ENCODE data around the gene NWD2. TPM values are rescaled to one million over a fixed set of nuclear protein-coding genes. Genes with fewer than 3 reads are reported as not detected.

The NWD2 gene
- total RNA-seq, 1 experiment from 2014 or later, result not detected

GRCh38 chr4:37464373-37465128 is 220.0 kb downstream of the NWD2 start:
- H3K27ac Mint-ChIP-seq, result no peak overlapping the region
- Histone ChIP-seq H3K9ac (ENCODE audit: extremely low read depth, insufficient read length, low read length) (no peak overlapping the region), H3K4me1 (ENCODE audit: insufficient read depth, low read length) (no peaks in the 10 kb centered on the region), H4K91ac (ENCODE audit: insufficient read length, low read depth, low read length) (no peak overlapping the region), H2AK5ac (ENCODE audit: insufficient read length, low read length) (no peak overlapping the region), H2BK12ac (ENCODE audit: insufficient read length, low read depth, low read length) (no peak overlapping the region), H3K4ac (ENCODE audit: low read depth, low read length) (no peak overlapping the region), H3K14ac (ENCODE audit: insufficient read depth, low read length) (no peak overlapping the region), H2BK20ac (ENCODE audit: low read depth, low read length, poor library complexity, severe bottlenecking) (no peak overlapping the region), H3K23me2 (ENCODE audit: insufficient read length, low read depth, low read length, poor library complexity, severe bottlenecking) (no peaks in the 10 kb centered on the region), H4K20me1 (ENCODE audit: control insufficient read depth, insufficient read depth, insufficient read length) (no peaks in the 10 kb centered on the region), H3K4me2 (ENCODE audit: insufficient read depth, insufficient read length, low read length) (no peak overlapping the region), H3K56ac (ENCODE audit: insufficient read length, low read depth, low read length) (no peak overlapping the region), H3T11ph (ENCODE audit: low read length) (no peak overlapping the region), H3K18ac (ENCODE audit: insufficient read length, low read depth, low read length) (no peak overlapping the region), H3K27ac (ENCODE audit: insufficient read length, low read depth, low read length) (no peak overlapping the region), H3K27me3 (ENCODE audit: insufficient read depth, low read length) (no peaks in the 10 kb centered on the region), H3K79me2 (ENCODE audit: insufficient read depth, low read length) (no peaks in the 10 kb centered on the region), H4K5ac (ENCODE audit: insufficient read length, low read depth, low read length) (no peak overlapping the region), H3K9me3 (ENCODE audit: control insufficient read depth, low read depth, low read length) (no peaks in the 10 kb centered on the region), H2BK5ac (ENCODE audit: insufficient read length, low read length) (no peak overlapping the region), H2BK120ac (ENCODE audit: low read depth, low read length, poor library complexity, severe bottlenecking) (no peak overlapping the region), H2AFZ (ENCODE audit: low read length) (no peak overlapping the region), H3K79me1 (ENCODE audit: insufficient read depth, low read depth, low read length, poor library complexity, severe bottlenecking) (no peaks in the 10 kb centered on the region), H3K23ac (ENCODE audit: insufficient read length, low read depth, low read length) (no peak overlapping the region), H4K8ac (replicated peaks; ENCODE audit: insufficient read length, low read depth, low read length) (no peak overlapping the region), H2BK15ac (ENCODE audit: low read depth, low read length) (no peak overlapping the region)
- no peaks in the 10 kb centered on the region for H3K36me3 Mint-ChIP-seq (ENCODE audit: insufficient read depth in 1 of 3, low read depth in 3 of 3)
- H3K4me3 Mint-ChIP-seq, result no peak overlapping the region
- peaks cover 4% of the 10 kb centered on the region for H3K27me3 Mint-ChIP-seq (ENCODE audit: low read depth)
- no peaks in the 10 kb centered on the region for H3K9me3 Mint-ChIP-seq
- peaks cover 3 to 5% of the 10 kb centered on the region in 2 experiments for H3K4me1 Mint-ChIP-seq
- DNase-seq, result no peak
- no CpG with 5 or more reads among the region's 7 CpGs for WGBS (ENCODE audit: extremely low coverage, insufficient read length, low lambda C conversion rate)
- no peak for TF ChIP-seq CTCF (conservative IDR thresholded peaks at IDR 0.05)

Data from H9 (cell line).